Keratinocyte (primary cell): ENCODE measurements around the gene KLHL10. TPM values are rescaled to one million over a fixed set of nuclear protein-coding genes. Genes with fewer than 3 reads are reported as not detected.

Experiments used
- DNase-seq: peaks from one replicate; pipeline ENCODE4 v3.0.0-alpha.2; 2011; ENCODE audit warnings: low read depth, missing footprints, low spot score
- FAIRE-seq: peaks from 2 replicates; lab custom pipeline; 2011; peaks lifted over from hg19 to GRCh38; lab: Jason Lieb, UNC
- H2AFZ ChIP-seq: 2 replicates; pipeline ENCODE4 v1.6.0; 2012; ENCODE audit warnings: low read length, control low read depth, inconsistent platforms; ENCODE audit not compliant: control insufficient read depth
- H3K27ac ChIP-seq: 2 replicates; pipeline ENCODE4 v1.5.1; 2011; ENCODE audit warnings: low read length; ENCODE audit not compliant: control insufficient read depth, insufficient read depth
- H3K27me3 ChIP-seq: 3 replicates; pipeline ENCODE4 v1.6.0; 2011; ENCODE audit warnings: low read length; ENCODE audit not compliant: control insufficient read depth, insufficient read depth; ENCODE audit errors: extremely low read depth
- H3K36me3 ChIP-seq, 2 experiments: 2 replicates in 1 of 2; 3 replicates in 1 of 2; pipeline ENCODE4 v1.5.1; 2011; ENCODE audit warnings: low read length in 2 of 2, mild to moderate bottlenecking in 1 of 2; ENCODE audit not compliant: control insufficient read depth in 2 of 2, insufficient read depth in 2 of 2; ENCODE audit errors: extremely low read depth in 1 of 2
- H3K4me1 ChIP-seq: 3 replicates; pipeline ENCODE4 v1.5.1; 2011; ENCODE audit warnings: low read length; ENCODE audit not compliant: control insufficient read depth, insufficient read depth; ENCODE audit errors: extremely low read depth
- H3K4me2 ChIP-seq: 3 replicates; pipeline ENCODE4 v1.6.0; 2011; ENCODE audit warnings: low read depth, low read length; ENCODE audit not compliant: control insufficient read depth, insufficient read depth; ENCODE audit errors: extremely low read depth
- H3K4me3 ChIP-seq, 3 experiments: fragments of 200-600 bp in 1 of 3; sonication (generic) in 1 of 3; 2 replicates in 2 of 3; 3 replicates in 1 of 3; pipeline ENCODE4 v1.5.1; 2011 to 2016; ENCODE audit warnings: low read length in 3 of 3, mild to moderate bottlenecking in 3 of 3, control low read depth in 2 of 3, inconsistent platforms in 1 of 3, low read depth in 1 of 3, mixed read lengths in 1 of 3, mixed run types in 1 of 3, moderate library complexity in 1 of 3; ENCODE audit not compliant: control insufficient read depth in 2 of 3, insufficient read depth in 2 of 3; ENCODE audit errors: extremely low read depth in 1 of 3
- H3K79me2 ChIP-seq: 2 replicates; pipeline ENCODE4 v1.6.0; 2012; ENCODE audit warnings: low read length; ENCODE audit not compliant: control insufficient read depth, insufficient read depth
- H3K9ac ChIP-seq: 3 replicates; pipeline ENCODE4 v1.6.0; 2011; ENCODE audit warnings: low read length; ENCODE audit not compliant: control insufficient read depth, insufficient read depth; ENCODE audit errors: extremely low read depth
- H3K9me1 ChIP-seq: 3 replicates; pipeline ENCODE4 v1.6.0; 2011; ENCODE audit warnings: low read length; ENCODE audit not compliant: control insufficient read depth, insufficient read depth; ENCODE audit errors: extremely low read depth
- H3K9me3 ChIP-seq: 2 replicates; pipeline ENCODE4 v1.5.1; 2012; ENCODE audit warnings: low read depth, low read length; ENCODE audit not compliant: control insufficient read depth
- H4K20me1 ChIP-seq: 3 replicates; pipeline ENCODE4 v1.6.0; 2011; ENCODE audit warnings: low read length; ENCODE audit not compliant: control insufficient read depth, insufficient read depth; ENCODE audit errors: extremely low read depth
- EZH2 ChIP-seq: IDR thresholded peaks from one replicate; pipeline ENCODE4 v1.6.1; 2012; ENCODE audit warnings: inconsistent platforms, mild to moderate bottlenecking, low read length, moderate library complexity
- dilution Hi-C: fragments of 300-500 bp; cut with MboI; formaldehyde crosslinking; loops from one replicate; pipeline ENCODE4 v1.7.0; 2020; ENCODE audit warnings: low sequenced_read_pairs; ENCODE audit not compliant: extremely low pct_ligation_motif_present
- polyA plus RNA-seq, 5 experiments: library from polyadenylated mRNA; depleted of rRNA in 3 of 5; stranded (reverse) in 3 of 5; stranded (forward) in 1 of 5; unstranded in 1 of 5; fragments of >200 nt; gene quantifications; 1 replicate in 1 of 5; 2 replicates in 3 of 5; 3 replicates in 1 of 5; pipeline versions ENCODE4 v1.2.1 to v1.2.3, GENCODE V29; 2011 to 2012; ENCODE audit warnings: missing spikeins in 2 of 5, low read depth in 1 of 5, low replicate concordance in 1 of 5
- TF ChIP-seq, protein P1 (sequence below), 3 experiments: IDR thresholded peaks in 1 of 3; conservative IDR thresholded peaks in 1 of 3; optimal IDR thresholded peaks in 1 of 3; 2 replicates in 2 of 3; 3 replicates in 1 of 3; pipeline versions ENCODE3 to v1.5.1; 2011; ENCODE audit warnings: low read length in 3 of 3, mild to moderate bottlenecking in 3 of 3, moderate library complexity in 2 of 3, control low read depth in 1 of 3, inconsistent platforms in 1 of 3; ENCODE audit not compliant: insufficient read depth in 2 of 3; ENCODE audit errors: extremely low read depth in 1 of 3

Gene KLHL10
- polyA plus RNA-seq, 1 donor (not counting 4 experiments of a cell fraction or from before 2014, with no cell fraction given), result 0.21 TPM

DNA sequence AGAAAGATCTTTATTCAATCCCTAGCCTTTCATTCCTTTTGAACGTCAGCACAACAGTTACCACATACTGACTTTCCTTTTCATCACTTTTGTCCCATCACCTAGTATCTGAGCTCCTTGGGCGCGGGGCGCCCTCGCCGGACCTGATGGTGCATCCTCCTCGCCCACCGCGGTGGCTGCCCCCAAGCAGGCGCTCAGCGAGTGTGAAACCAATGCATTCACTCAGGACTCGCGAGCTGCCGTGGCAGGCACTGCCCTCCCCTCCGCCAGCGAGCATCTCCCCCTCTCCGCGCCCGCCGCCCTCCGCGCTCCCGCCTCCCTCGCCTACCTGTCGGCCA, 26.8 kb downstream of the KLHL10 start:
- Histone ChIP-seq H3K4me1 (peaks cover 18% of the 10 kb centered on the region), H3K9me1 (no peaks in the 10 kb centered on the region), H3K79me2 (peaks cover 49% of the 10 kb centered on the region), H3K4me3 (peak overlapping the region; percentile 92 to 95 (median 93)), H3K4me2 (peak overlapping the region; percentile 82), H3K9me3 (no peaks in the 10 kb centered on the region), H3K27me3 (no peaks in the 10 kb centered on the region), H2AFZ (peak overlapping the region; percentile 88), H3K9ac (peak overlapping the region; percentile 95), H4K20me1 (peaks cover 2% of the 10 kb centered on the region), H3K36me3 (peaks cover 8 to 19% of the 10 kb centered on the region in 2 experiments), H3K27ac (peak overlapping the region; percentile 79)
- TF ChIP-seq, protein P1, sequence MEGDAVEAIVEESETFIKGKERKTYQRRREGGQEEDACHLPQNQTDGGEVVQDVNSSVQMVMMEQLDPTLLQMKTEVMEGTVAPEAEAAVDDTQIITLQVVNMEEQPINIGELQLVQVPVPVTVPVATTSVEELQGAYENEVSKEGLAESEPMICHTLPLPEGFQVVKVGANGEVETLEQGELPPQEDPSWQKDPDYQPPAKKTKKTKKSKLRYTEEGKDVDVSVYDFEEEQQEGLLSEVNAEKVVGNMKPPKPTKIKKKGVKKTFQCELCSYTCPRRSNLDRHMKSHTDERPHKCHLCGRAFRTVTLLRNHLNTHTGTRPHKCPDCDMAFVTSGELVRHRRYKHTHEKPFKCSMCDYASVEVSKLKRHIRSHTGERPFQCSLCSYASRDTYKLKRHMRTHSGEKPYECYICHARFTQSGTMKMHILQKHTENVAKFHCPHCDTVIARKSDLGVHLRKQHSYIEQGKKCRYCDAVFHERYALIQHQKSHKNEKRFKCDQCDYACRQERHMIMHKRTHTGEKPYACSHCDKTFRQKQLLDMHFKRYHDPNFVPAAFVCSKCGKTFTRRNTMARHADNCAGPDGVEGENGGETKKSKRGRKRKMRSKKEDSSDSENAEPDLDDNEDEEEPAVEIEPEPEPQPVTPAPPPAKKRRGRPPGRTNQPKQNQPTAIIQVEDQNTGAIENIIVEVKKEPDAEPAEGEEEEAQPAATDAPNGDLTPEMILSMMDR (optimal IDR thresholded peaks at IDR 0.05 in 1 of 3, IDR thresholded peaks at IDR 0.05 in 1 of 3, conservative IDR thresholded peaks at IDR 0.05 in 1 of 3; ENCODE audit: extremely low read depth in 1 of 3, insufficient read depth in 2 of 3, low read length in 3 of 3), result no peak
- TF ChIP-seq EZH2, result no peak
- FAIRE-seq (no peak), DNase-seq (no peak)
- dilution Hi-C loops, result no loop called here

DNA sequence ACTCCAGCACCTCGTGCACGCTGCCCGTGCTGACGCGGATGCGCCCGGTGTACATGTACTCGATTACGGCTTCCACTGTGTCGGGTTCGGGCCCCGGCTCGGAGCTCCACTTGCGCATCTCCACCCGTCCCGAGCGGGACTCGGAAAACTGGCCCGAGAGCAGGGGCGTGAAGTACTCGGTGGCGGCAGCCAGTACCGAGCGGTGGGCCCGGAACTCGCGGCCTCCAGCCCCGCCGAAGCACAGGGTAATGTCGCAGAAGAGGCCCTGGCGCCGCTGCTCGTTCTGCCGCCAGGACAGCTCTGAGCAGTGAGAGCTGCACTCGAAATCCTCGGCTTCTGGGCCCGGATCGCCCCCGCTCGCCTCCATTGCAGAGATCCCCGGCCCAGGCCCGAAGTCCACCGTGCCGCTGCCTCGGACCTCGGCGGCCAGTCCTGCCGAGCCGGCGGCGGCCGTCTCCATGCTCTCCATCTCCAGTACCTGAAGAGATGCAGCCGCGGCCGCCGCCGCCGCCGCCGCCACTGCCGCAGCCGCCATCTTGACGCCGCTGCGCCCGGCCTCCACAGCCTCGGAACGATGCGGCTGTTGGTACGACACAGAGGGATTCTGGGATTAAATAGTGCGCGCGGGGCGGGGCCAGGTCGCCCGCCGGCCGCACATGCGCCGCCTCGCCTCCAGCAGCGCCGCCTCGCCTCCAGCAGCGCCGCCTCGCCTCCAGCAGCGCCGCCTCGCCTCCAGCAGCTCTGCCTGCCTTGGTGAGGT, 27.4 kb downstream of the KLHL10 start, which contains the start of gene KLHL11:
TSS of gene KLHL11 (minus strand) at position 588 of the 760 bp plus-strand sequence. CDS start at position 535, 53 bp downstream.
- no peaks in the 10 kb centered on the region for H3K9me1 ChIP-seq
- FAIRE-seq (no peak), DNase-seq (no peak)
- dilution Hi-C loops, result no loop called here
- H2AFZ ChIP-seq, result peak within 1 kb of the TSS; percentile 88
- peaks cover 43% of the 10 kb centered on the region for H3K79me2 ChIP-seq
- peak within 1 kb of the TSS; percentile 79 for H3K27ac ChIP-seq
- H3K9ac ChIP-seq, result peak within 1 kb of the TSS; percentile 95
- peaks cover 23% of the 10 kb centered on the region for H3K4me1 ChIP-seq
- no peaks in the 10 kb centered on the region for H4K20me1 ChIP-seq
- TF ChIP-seq EZH2, result no peak
- TF ChIP-seq, protein P1 (optimal IDR thresholded peaks at IDR 0.05 in 1 of 3, IDR thresholded peaks at IDR 0.05 in 1 of 3, conservative IDR thresholded peaks at IDR 0.05 in 1 of 3; ENCODE audit: extremely low read depth in 1 of 3, insufficient read depth in 2 of 3, low read length in 3 of 3), result peak in 1 of 3 experiments; percentile 30
- H3K36me3 ChIP-seq, result peaks cover 13 to 25% of the 10 kb centered on the region in 2 experiments
- no peaks in the 10 kb centered on the region for H3K9me3 ChIP-seq
- H3K27me3 ChIP-seq, result no peaks in the 10 kb centered on the region
- H3K4me2 ChIP-seq, result peak within 1 kb of the TSS; percentile 82
- H3K4me3 ChIP-seq, result peak within 1 kb of the TSS; percentile 92 to 95 (median 93)
